Measurements from ENCODE around the gene IVL.

Gene IVL

DNA sequence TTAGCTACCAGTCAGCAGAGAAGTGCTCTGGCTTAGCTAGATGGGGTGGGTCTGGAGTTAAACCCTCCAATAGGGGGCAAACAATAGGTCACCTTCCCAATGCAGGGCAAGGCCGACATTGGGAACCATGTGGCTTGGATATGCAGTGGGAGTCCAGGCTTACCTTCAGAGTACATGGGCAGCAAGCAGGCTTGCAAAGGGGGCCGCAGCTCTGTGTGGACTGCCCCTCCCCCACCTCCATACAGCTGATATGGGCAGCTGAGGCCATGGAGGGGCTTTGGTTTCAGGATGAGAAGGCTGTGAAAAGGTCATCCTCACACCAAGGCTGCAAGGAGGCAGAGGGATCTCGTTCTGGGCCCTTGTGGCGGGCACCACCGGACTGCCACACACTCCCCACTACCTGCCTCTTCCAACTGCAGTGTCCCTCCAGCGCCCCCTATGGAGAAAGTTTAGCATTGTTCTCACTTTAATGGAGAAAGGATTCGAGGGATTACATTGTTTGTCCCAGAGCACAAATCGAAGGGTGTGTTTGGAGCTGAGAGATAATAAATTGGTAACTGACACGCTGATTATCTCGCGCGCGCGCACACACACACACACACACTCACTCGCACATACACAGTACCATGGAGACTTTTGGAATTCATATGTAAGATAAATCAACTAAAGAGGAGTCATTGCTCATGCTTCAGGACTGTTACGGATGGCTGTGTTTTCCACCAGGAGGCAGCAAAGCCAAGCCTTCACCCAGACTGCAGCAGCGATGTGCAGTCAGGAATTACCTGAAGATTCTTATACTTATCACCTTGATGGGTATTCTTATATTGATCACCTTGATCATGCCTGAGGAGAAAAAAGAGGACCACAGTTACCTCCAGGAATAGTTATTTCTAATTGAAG lies 37.3 kb upstream of the IVL start:
- no peaks in the 10 kb centered on the region for H3K27me3 ChIP-seq (ENCODE audit: control insufficient read depth in 3 of 3, insufficient read depth in 3 of 3, low read depth in 1 of 3, low read length in 3 of 3)
- H2AFZ ChIP-seq (ENCODE audit: low read length): no peak overlapping the region
- no peak overlapping the region for H2AK5ac ChIP-seq (ENCODE audit: low read depth, low read length)
- no peak overlapping the region for H2BK12ac ChIP-seq (ENCODE audit: low read length)
- H2BK5ac ChIP-seq (ENCODE audit: low read length): no peak overlapping the region
- H4K8ac ChIP-seq (ENCODE audit: low read depth, low read length): no peak overlapping the region
- no peak overlapping the region for H4K91ac ChIP-seq (ENCODE audit: low read depth, low read length, poor library complexity)
- H3K79me1 ChIP-seq (ENCODE audit: low read depth, low read length): no peaks in the 10 kb centered on the region
- no peaks in the 10 kb centered on the region for H3K4me1 ChIP-seq (ENCODE audit: control insufficient read depth in 2 of 2, insufficient read depth in 1 of 2, low read depth in 1 of 2, low read length in 2 of 2)
- H2BK15ac ChIP-seq (ENCODE audit: low read length): no peak overlapping the region
- no peak overlapping the region for H3K4me2 ChIP-seq (ENCODE audit: insufficient read depth, low read length, poor library complexity, severe bottlenecking)
- peak; percentile 27 for DNase-seq (ENCODE audit: low spot score)
- H3K4ac ChIP-seq (ENCODE audit: low read length): no peak overlapping the region
- H3K36me3 ChIP-seq (replicated peaks in 1 of 2; ENCODE audit: control insufficient read depth in 2 of 2, insufficient read depth in 2 of 2, low read length in 2 of 2): no peaks in the 10 kb centered on the region
- no peak overlapping the region for H3K18ac ChIP-seq (ENCODE audit: low read length)
- no CpG with 5 or more reads among the region's 17 CpGs for WGBS, 2 donors (ENCODE audit: extremely low coverage in 2 of 2, insufficient read length in 2 of 2, insufficient replicate concordance in 1 of 2)
- H3K27ac ChIP-seq (replicated peaks; ENCODE audit: low read length): no peak overlapping the region
- no peak overlapping the region for H3K9ac ChIP-seq (ENCODE audit: low read depth, low read length, poor library complexity)
- no peak overlapping the region for H3K14ac ChIP-seq (ENCODE audit: low read length)
- no peak overlapping the region for H3K23ac ChIP-seq (ENCODE audit: low read depth, low read length, poor library complexity)
- no peaks in the 10 kb centered on the region for H3K9me3 ChIP-seq (replicated peaks in 1 of 2; ENCODE audit: control insufficient read depth in 2 of 2, insufficient read depth in 1 of 2, low read depth in 1 of 2, low read length in 2 of 2)
- no peak overlapping the region for H3K4me3 ChIP-seq (ENCODE audit: low read length in 2 of 2)
- no peak overlapping the region for H2BK120ac ChIP-seq (ENCODE audit: low read depth, low read length)

DNA sequence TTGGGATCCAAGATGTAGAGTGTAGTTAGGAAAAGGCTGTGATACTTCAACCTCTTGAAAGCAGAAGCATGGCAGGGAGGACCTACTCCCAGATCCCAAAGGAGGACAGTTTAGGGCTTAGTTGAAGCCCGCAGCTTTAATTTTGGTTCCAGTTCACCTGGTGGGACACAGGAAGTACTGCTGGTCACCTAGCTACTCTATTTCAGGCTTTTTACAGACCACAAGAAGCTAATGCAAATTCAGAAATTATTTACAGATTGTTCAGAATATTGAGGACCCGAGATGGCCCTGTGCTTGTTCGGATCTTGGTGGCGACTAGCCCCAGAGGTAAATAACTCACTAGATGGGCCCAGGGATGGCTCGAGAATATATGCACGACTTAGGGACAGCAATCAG lies 36.6 kb upstream of the IVL start:
- no peak overlapping the region for H3K4ac ChIP-seq (ENCODE audit: low read length)
- no peak for DNase-seq (ENCODE audit: low spot score)
- H3K9ac ChIP-seq (ENCODE audit: low read depth, low read length, poor library complexity): no peak overlapping the region
- no peaks in the 10 kb centered on the region for H3K79me1 ChIP-seq (ENCODE audit: low read depth, low read length)
- H3K14ac ChIP-seq (ENCODE audit: low read length): no peak overlapping the region
- no peak overlapping the region for H2BK15ac ChIP-seq (ENCODE audit: low read length)
- no peak overlapping the region for H4K91ac ChIP-seq (ENCODE audit: low read depth, low read length, poor library complexity)
- no CpG with 5 or more reads among the region's 6 CpGs for WGBS, 2 donors (ENCODE audit: extremely low coverage in 2 of 2, insufficient read length in 2 of 2, insufficient replicate concordance in 1 of 2)
- H3K18ac ChIP-seq (ENCODE audit: low read length): no peak overlapping the region
- H2BK5ac ChIP-seq (ENCODE audit: low read length): no peak overlapping the region
- no peak overlapping the region for H3K4me2 ChIP-seq (ENCODE audit: insufficient read depth, low read length, poor library complexity, severe bottlenecking)
- no peaks in the 10 kb centered on the region for H3K9me3 ChIP-seq (replicated peaks in 1 of 2; ENCODE audit: control insufficient read depth in 2 of 2, insufficient read depth in 1 of 2, low read depth in 1 of 2, low read length in 2 of 2)
- no peak overlapping the region for H2AFZ ChIP-seq (ENCODE audit: low read length)
- no peak overlapping the region for H3K23ac ChIP-seq (ENCODE audit: low read depth, low read length, poor library complexity)
- no peak overlapping the region for H3K4me3 ChIP-seq (ENCODE audit: low read length in 2 of 2)
- H3K4me1 ChIP-seq (ENCODE audit: control insufficient read depth in 2 of 2, insufficient read depth in 1 of 2, low read depth in 1 of 2, low read length in 2 of 2): no peaks in the 10 kb centered on the region
- H3K27ac ChIP-seq (replicated peaks; ENCODE audit: low read length): no peak overlapping the region
- H3K27me3 ChIP-seq (ENCODE audit: control insufficient read depth in 3 of 3, insufficient read depth in 3 of 3, low read depth in 1 of 3, low read length in 3 of 3): no peaks in the 10 kb centered on the region
- no peak overlapping the region for H2AK5ac ChIP-seq (ENCODE audit: low read depth, low read length)
- H4K8ac ChIP-seq (ENCODE audit: low read depth, low read length): no peak overlapping the region
- no peaks in the 10 kb centered on the region for H3K36me3 ChIP-seq (replicated peaks in 1 of 2; ENCODE audit: control insufficient read depth in 2 of 2, insufficient read depth in 2 of 2, low read length in 2 of 2)
- no peak overlapping the region for H2BK12ac ChIP-seq (ENCODE audit: low read length)
- no peak overlapping the region for H2BK120ac ChIP-seq (ENCODE audit: low read depth, low read length)

DNA sequence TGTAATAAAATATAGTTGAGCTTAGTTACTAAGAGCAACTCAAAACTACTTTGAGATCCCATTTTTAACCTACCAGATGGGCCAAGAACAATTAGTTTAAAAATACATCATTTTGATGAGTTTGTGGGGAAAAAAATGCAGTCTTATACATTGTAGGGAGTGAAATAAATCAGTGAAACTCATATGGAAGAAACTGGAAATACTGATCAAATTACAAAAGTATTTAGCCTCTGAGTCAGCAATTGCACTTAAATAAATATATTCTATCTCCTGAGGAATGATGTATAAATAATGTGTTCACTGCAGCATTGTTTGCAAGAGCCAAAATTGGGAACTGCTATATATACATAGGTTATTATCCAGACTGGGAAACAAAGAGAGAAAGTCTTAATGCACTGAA lies 34.9 kb upstream of the IVL start:
- Histone ChIP-seq H4K91ac (ENCODE audit: low read depth, low read length, poor library complexity) (no peak overlapping the region), H3K4me2 (ENCODE audit: insufficient read depth, low read length, poor library complexity, severe bottlenecking) (no peak overlapping the region), H2BK120ac (ENCODE audit: low read depth, low read length) (no peak overlapping the region), H3K4me3 (ENCODE audit: low read length in 2 of 2) (no peak overlapping the region), H3K4ac (ENCODE audit: low read length) (no peak overlapping the region), H2AK5ac (ENCODE audit: low read depth, low read length) (no peak overlapping the region), H3K4me1 (ENCODE audit: control insufficient read depth in 2 of 2, insufficient read depth in 1 of 2, low read depth in 1 of 2, low read length in 2 of 2) (no peaks in the 10 kb centered on the region), H3K27ac (replicated peaks; ENCODE audit: low read length) (no peak overlapping the region), H3K27me3 (ENCODE audit: control insufficient read depth in 3 of 3, insufficient read depth in 3 of 3, low read depth in 1 of 3, low read length in 3 of 3) (no peaks in the 10 kb centered on the region), H3K23ac (ENCODE audit: low read depth, low read length, poor library complexity) (no peak overlapping the region), H2BK15ac (ENCODE audit: low read length) (no peak overlapping the region), H2BK5ac (ENCODE audit: low read length) (no peak overlapping the region), H3K14ac (ENCODE audit: low read length) (no peak overlapping the region), H2AFZ (ENCODE audit: low read length) (no peak overlapping the region), H3K18ac (ENCODE audit: low read length) (no peak overlapping the region), H3K9ac (ENCODE audit: low read depth, low read length, poor library complexity) (no peak overlapping the region), H2BK12ac (ENCODE audit: low read length) (no peak overlapping the region), H4K8ac (ENCODE audit: low read depth, low read length) (no peak overlapping the region), H3K9me3 (replicated peaks in 1 of 2; ENCODE audit: control insufficient read depth in 2 of 2, insufficient read depth in 1 of 2, low read depth in 1 of 2, low read length in 2 of 2) (no peaks in the 10 kb centered on the region), H3K79me1 (ENCODE audit: low read depth, low read length) (no peaks in the 10 kb centered on the region), H3K36me3 (replicated peaks in 1 of 2; ENCODE audit: control insufficient read depth in 2 of 2, insufficient read depth in 2 of 2, low read length in 2 of 2) (no peaks in the 10 kb centered on the region)
- DNase-seq (ENCODE audit: low spot score): no peak

DNA sequence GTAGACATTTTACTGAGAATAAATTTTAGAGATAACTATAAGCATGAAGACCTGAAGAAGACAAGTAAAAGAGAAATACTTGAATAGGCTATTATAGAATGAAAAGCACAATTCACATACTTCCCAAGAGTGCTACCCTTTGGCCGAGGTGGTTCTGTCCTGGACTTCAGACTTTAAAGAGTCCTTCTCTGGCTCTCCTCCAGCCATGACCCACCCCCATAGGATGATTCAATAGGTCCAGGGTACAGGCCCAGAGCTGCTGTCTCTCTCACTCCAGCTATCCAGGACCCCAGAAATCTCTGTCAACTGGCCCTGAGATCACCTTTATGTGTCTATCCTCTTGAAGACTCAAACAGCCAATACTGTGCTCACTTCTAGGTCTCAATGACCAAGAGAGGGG lies 31.5 kb upstream of the IVL start:
- H3K9me3 ChIP-seq (replicated peaks in 1 of 2; ENCODE audit: control insufficient read depth in 2 of 2, insufficient read depth in 1 of 2, low read depth in 1 of 2, low read length in 2 of 2): peaks cover 0 to 2% of the 10 kb centered on the region in 2 donors
- H2AFZ ChIP-seq (ENCODE audit: low read length): no peak overlapping the region
- no peak overlapping the region for H2BK15ac ChIP-seq (ENCODE audit: low read length)
- no peak overlapping the region for H2BK120ac ChIP-seq (ENCODE audit: low read depth, low read length)
- H3K4me3 ChIP-seq (ENCODE audit: low read length in 2 of 2): no peak overlapping the region
- H3K4me2 ChIP-seq (ENCODE audit: insufficient read depth, low read length, poor library complexity, severe bottlenecking): no peak overlapping the region
- no peak overlapping the region for H2BK12ac ChIP-seq (ENCODE audit: low read length)
- DNase-seq (ENCODE audit: low spot score): no peak
- H3K36me3 ChIP-seq (replicated peaks in 1 of 2; ENCODE audit: control insufficient read depth in 2 of 2, insufficient read depth in 2 of 2, low read length in 2 of 2): no peaks in the 10 kb centered on the region
- H3K9ac ChIP-seq (ENCODE audit: low read depth, low read length, poor library complexity): no peak overlapping the region
- no peak overlapping the region for H3K18ac ChIP-seq (ENCODE audit: low read length)
- no peak overlapping the region for H4K91ac ChIP-seq (ENCODE audit: low read depth, low read length, poor library complexity)
- H3K27ac ChIP-seq (replicated peaks; ENCODE audit: low read length): no peak overlapping the region
- no peaks in the 10 kb centered on the region for H3K4me1 ChIP-seq (ENCODE audit: control insufficient read depth in 2 of 2, insufficient read depth in 1 of 2, low read depth in 1 of 2, low read length in 2 of 2)
- no peak overlapping the region for H3K4ac ChIP-seq (ENCODE audit: low read length)
- no peak overlapping the region for H3K14ac ChIP-seq (ENCODE audit: low read length)
- no peak overlapping the region for H2BK5ac ChIP-seq (ENCODE audit: low read length)
- H4K8ac ChIP-seq (ENCODE audit: low read depth, low read length): no peak overlapping the region
- no peaks in the 10 kb centered on the region for H3K27me3 ChIP-seq (ENCODE audit: control insufficient read depth in 3 of 3, insufficient read depth in 3 of 3, low read depth in 1 of 3, low read length in 3 of 3)
- no peak overlapping the region for H2AK5ac ChIP-seq (ENCODE audit: low read depth, low read length)
- H3K23ac ChIP-seq (ENCODE audit: low read depth, low read length, poor library complexity): no peak overlapping the region
- WGBS, 2 donors (ENCODE audit: extremely low coverage in 2 of 2, insufficient read length in 2 of 2, insufficient replicate concordance in 1 of 2): no CpG with 5 or more reads among the region's 1 CpG
- H3K79me1 ChIP-seq (ENCODE audit: low read depth, low read length): no peaks in the 10 kb centered on the region

Data from neuronal stem cell (in vitro differentiated cells).